ENCODE measurements around the gene CLN6. TPM values are rescaled to one million over a fixed set of nuclear protein-coding genes. Genes with fewer than 3 reads are reported as not detected.
A peak's percentile ranks its signal among the peaks of the same experiment; 100 is the strongest.
"Not testable (repeated sequence)": the region's sequence is repeated elsewhere in the genome, so short reads cannot be mapped to it uniquely, and the experiment has no call there.

CLN6 gene
- total RNA-seq, 1 donor: 9.3 TPM

DNA sequence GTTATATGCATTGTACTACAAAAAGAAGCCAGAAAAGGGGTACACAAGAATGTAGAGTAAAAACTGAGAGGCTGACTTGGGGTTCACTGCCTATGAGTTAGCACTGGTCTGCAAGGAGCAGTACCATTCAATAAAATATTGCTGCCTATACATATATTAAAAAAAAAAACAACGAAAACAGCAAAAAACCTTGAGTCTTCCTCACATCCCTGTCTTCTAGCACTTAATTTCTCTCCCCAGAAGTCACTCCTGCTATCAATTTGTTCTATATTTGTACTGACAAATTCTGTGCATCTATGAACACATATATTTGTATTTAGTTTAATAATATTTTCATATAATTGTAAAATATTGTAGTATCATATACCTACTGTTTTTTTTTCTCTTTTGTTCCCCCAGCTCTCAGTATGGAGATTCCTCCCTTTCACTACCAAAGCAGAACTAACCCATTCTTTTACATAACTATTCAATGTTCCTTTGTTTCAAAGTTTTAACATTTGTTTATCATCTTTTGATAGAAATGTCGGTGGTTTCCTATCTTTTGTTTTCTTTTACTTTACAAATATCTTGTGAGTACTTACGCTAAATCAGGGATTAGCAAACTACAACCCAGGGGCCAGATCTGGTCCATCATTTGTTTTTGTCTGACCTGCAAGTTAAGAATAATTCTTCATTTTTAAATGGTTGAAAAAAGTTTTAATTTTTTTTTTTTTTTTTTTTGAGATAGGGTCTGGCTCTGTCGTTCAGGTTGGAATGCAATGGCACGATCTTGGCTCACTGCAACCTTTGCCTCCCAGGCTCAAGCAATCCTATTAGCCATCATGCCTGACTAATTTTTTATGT lies 33.2 kb upstream of the CLN6 start:
- H3K4me1 ChIP-seq (ENCODE audit: insufficient read depth, low read length): peaks cover 3% of the 10 kb centered on the region
- no peak overlapping the region for H3K4me3 ChIP-seq (ENCODE audit: low read length)
- H3K9me3 ChIP-seq (ENCODE audit: low read depth, low read length): no peaks in the 10 kb centered on the region
- H3K27me3 ChIP-seq (ENCODE audit: insufficient read depth, low read length): peaks cover 33% of the 10 kb centered on the region

GRCh38 chr15:68261980-68262379 lies 32.5 kb upstream of the CLN6 start:
- Histone ChIP-seq H3K4me3 (ENCODE audit: low read length) (no peak overlapping the region), H3K4me1 (ENCODE audit: insufficient read depth, low read length) (peaks cover 9% of the 10 kb centered on the region), H3K27me3 (ENCODE audit: insufficient read depth, low read length) (peaks cover 28% of the 10 kb centered on the region), H3K9me3 (ENCODE audit: low read depth, low read length) (no peaks in the 10 kb centered on the region)

DNA sequence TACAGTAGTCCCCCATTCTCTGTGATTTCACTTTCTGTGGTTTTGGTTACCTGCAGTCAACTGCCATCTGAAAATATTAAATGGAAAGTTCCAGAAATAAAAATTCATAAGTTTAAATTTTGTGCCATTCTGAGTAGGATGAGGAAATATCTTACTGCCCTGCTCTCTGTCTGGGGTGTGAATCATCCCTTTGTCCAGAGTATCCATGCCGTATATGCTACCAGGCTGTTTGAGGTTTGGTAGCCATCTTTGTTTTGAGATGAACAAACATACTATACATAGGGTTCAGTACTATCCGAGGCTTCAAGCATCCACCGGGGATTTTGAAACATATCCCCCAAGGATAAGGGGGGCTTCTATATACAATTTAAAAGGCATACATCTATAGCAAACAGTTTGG lies 31.7 kb upstream of the CLN6 start:
- Histone ChIP-seq H3K27me3 (ENCODE audit: insufficient read depth, low read length) (peaks cover 23% of the 10 kb centered on the region), H3K4me1 (ENCODE audit: insufficient read depth, low read length) (peaks cover 16% of the 10 kb centered on the region), H3K4me3 (ENCODE audit: low read length) (no peak overlapping the region), H3K9me3 (ENCODE audit: low read depth, low read length) (no peaks in the 10 kb centered on the region)

DNA sequence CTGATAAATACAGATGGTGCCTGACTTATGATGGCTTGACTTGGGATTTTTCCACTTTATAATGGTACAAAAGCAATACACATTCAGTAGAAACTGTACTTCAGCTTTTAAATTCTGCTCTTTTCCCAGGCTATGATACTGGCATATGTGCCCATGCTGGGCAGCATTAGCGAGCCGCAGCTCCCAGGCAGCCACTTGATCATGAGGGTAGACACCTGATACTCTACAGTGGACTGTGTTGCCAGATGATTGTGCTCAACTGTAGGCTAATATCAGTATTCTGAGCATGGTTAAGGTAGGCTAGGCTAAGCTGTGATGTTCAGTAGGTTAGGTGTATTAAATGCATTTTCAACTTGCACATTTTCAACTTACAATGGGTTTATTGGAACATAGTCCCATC lies 30.4 kb upstream of the CLN6 start:
- Histone ChIP-seq H3K9me3 (ENCODE audit: low read depth, low read length) (no peaks in the 10 kb centered on the region), H3K4me1 (ENCODE audit: insufficient read depth, low read length) (peaks cover 17% of the 10 kb centered on the region), H3K27me3 (ENCODE audit: insufficient read depth, low read length) (peaks cover 18% of the 10 kb centered on the region), H3K4me3 (ENCODE audit: low read length) (no peak overlapping the region)

GRCh38 chr15:68258692-68259091 lies 29.2 kb upstream of the CLN6 start:
- Histone ChIP-seq H3K9me3 (ENCODE audit: low read depth, low read length) (no peaks in the 10 kb centered on the region), H3K4me1 (ENCODE audit: insufficient read depth, low read length) (peaks cover 17% of the 10 kb centered on the region), H3K4me3 (ENCODE audit: low read length) (no peak overlapping the region), H3K27me3 (ENCODE audit: insufficient read depth, low read length) (peaks cover 6% of the 10 kb centered on the region)

DNA sequence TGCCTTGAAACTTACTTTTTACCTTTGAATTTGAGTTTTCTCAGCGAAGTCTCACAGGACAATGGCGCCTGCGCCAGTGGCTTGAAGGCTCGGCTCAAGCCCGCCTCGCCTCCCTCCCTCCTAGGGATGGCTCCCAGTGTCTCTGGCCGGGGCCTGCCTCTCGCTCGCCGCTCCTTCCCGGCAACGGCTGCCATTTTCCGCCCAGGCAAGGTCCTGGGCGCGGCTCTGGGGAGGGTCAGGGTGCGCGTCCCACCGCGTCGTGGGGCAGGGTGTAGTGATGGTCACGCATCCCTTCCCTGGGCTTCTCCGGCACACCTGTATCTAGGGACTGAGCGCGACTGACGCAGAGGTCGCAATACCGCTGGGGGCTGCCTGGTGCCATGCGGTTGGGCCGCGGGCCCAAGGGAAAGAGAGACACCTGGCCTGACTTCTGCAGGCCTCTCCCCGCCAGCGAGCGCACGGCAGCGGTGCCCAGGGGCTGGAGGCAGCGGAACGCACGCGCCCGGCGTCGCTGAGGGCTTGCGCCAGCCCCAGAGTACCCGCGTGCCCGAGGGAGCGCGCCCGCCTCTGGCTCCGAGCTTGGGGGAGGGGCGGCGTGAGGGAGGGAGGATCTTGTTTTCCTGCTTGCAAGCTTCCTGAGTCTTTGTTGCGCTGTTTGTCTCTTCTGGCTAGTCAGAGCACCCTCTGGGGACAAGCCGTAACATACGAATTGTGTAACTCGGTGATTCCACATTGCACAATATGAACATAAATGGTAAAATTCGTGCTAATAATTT lies 27.3 kb upstream of the CLN6 start:
- Histone ChIP-seq H3K9me3 (ENCODE audit: low read depth, low read length) (no peaks in the 10 kb centered on the region), H3K4me1 (ENCODE audit: insufficient read depth, low read length) (peaks cover 17% of the 10 kb centered on the region), H3K27me3 (ENCODE audit: insufficient read depth, low read length) (no peaks in the 10 kb centered on the region), H3K4me3 (ENCODE audit: low read length) (peak overlapping the region; percentile 51)

DNA sequence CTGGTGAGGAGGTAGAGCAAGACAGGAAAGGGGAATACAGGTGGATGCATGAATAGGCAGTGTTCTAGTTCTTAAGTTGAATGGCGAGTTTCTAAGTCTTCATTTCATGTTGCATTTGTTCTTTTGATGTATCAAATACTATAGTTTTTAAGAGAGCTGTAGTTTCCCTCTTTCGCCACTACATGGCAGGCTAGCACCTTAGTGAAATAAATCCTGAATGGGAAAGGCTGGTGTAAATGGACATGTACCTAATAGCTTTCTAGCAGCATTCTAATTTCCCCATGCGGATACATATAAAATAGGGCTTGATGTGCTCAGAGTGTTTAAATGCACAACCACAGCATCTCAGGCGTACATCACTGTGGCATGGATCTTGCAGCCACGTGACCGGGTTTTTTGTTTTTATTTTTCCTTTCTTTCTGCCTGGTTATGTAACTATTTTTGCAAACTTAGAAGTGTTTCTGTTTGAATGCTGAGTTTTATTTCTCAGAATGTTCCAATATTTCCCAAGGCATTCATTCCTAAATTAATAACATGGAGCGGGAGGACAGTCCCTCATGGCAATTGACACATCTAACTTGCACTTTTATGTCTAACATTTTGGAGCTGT lies 23.5 kb upstream of the CLN6 start:
- Histone ChIP-seq H3K4me1 (ENCODE audit: insufficient read depth, low read length) (peaks cover 30% of the 10 kb centered on the region), H3K9me3 (ENCODE audit: low read depth, low read length) (no peaks in the 10 kb centered on the region), H3K27me3 (ENCODE audit: insufficient read depth, low read length) (no peaks in the 10 kb centered on the region), H3K4me3 (ENCODE audit: low read length) (no peak overlapping the region)

GRCh38 chr15:68249058-68249713 lies 19.7 kb upstream of the CLN6 start:
- Histone ChIP-seq H3K9me3 (ENCODE audit: low read depth, low read length) (no peaks in the 10 kb centered on the region), H3K27me3 (ENCODE audit: insufficient read depth, low read length) (no peaks in the 10 kb centered on the region), H3K4me1 (ENCODE audit: insufficient read depth, low read length) (peaks cover 15% of the 10 kb centered on the region), H3K4me3 (ENCODE audit: low read length) (no peak overlapping the region)

DNA sequence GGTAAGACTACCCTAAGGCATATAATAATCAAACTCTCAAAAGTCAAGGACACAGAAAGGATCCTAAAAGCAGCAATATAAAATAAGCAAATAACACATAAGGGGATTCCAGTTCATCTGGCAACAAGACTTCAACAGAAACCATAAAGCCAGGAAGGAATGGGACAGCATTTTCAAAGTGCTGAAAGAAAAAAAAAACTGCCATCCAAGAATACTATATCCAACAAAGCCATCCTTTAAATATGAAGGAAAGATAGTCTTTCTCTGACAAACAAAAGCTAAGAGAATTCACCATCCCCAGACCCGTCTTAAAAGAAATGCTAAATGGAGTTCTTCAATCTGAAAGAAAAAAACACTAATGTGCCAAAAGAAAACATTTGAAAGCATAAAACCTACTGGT lies 14.7 kb upstream of the CLN6 start:
- Histone ChIP-seq H3K9me3 (ENCODE audit: low read depth, low read length) (peaks cover 4% of the 10 kb centered on the region), H3K4me1 (ENCODE audit: insufficient read depth, low read length) (peaks cover 10% of the 10 kb centered on the region), H3K4me3 (ENCODE audit: low read length) (no peak overlapping the region), H3K27me3 (ENCODE audit: insufficient read depth, low read length) (no peaks in the 10 kb centered on the region)

DNA sequence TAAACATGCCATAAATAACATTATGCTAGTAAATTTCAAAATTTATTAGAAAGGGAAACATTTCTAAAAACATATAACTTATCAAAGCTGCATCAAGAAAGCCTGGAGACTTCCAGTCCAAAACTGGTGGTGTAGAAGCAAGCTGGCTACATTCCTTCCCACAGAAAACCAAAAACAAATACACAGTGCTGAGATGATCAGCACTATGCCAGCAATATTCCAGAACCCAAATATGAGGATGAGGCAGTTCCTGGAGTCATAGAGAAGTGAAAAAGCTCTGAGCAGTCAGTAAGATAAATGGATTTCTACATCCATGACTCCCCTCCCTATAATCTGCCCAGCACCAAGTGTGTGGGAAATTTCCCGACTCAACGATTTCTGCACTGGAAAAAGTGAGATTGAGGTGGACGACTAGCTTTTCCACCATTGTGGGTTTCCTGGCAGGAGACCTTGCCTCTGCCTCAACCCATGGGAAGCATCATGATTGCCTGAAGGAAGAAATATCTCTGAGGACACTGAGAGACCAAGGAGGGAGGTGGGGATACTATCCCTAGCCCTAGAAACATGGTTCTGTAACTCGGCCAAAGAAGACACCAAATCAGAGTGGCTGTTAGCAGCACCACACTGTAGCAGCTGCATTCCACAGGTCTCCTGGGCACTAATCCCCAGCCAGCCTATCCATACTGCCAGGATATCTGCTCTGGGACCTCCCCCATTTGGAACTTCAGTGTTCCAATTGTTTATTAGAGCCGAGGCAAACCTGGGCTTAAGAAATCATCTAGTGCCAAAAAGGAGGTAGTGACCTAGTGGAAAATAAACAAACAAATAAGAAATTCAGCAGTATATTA lies 11.8 kb upstream of the CLN6 start:
- Histone ChIP-seq H3K27me3 (ENCODE audit: insufficient read depth, low read length) (no peaks in the 10 kb centered on the region), H3K4me1 (ENCODE audit: insufficient read depth, low read length) (no peaks in the 10 kb centered on the region), H3K4me3 (ENCODE audit: low read length) (no peak overlapping the region), H3K9me3 (ENCODE audit: low read depth, low read length) (peaks cover 4% of the 10 kb centered on the region)

GRCh38 chr15:68239025-68239424 lies 9.5 kb upstream of the CLN6 start:
- Histone ChIP-seq H3K4me3 (ENCODE audit: low read length) (no peak overlapping the region), H3K9me3 (ENCODE audit: low read depth, low read length) (peaks cover 4% of the 10 kb centered on the region), H3K4me1 (ENCODE audit: insufficient read depth, low read length) (peaks cover 2% of the 10 kb centered on the region), H3K27me3 (ENCODE audit: insufficient read depth, low read length) (no peaks in the 10 kb centered on the region)

DNA sequence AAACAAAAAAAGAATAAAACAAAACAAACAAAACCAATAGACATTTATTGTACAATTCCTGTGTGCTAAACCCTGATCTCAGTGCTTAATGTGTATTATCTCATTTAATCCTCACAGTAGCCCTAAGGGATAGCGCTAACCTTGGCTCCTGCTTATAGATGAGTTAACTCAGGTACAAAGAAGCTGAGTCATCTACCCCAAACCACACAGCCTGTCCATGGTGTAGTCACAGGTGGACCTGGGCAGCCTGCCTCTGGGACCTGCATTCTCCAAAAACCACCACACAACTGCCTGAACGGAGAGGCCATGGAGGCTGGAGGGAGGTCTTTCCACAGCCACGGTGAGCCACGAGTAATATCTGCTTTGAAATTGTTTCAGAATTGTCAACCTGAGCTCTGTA lies 5.5 kb upstream of the CLN6 start:
- no peak overlapping the region for H3K4me3 ChIP-seq (ENCODE audit: low read length)
- peaks cover 36% of the 10 kb centered on the region for H3K4me1 ChIP-seq (ENCODE audit: insufficient read depth, low read length)
- H3K9me3 ChIP-seq (ENCODE audit: low read depth, low read length): no peaks in the 10 kb centered on the region
- no peaks in the 10 kb centered on the region for H3K27me3 ChIP-seq (ENCODE audit: insufficient read depth, low read length)

DNA sequence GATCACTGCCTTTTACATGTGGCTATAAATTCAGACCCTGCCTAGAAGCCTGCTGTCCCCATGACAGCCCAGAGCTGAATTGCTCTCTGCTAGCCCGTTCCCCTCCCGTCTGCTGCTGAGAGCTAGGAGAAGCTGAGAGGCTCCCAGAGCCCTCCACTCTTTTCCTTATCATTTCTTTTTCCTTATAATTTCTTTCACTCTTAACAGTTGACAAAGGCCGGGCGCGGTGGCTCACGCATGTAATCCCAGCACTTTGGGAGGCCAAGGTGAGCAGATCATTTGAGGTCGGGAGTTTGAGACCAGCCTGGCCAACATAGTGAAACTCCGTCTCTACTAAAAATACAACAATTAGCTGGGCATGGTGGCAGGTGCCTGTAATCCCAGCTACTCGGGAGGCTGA lies 5.0 kb upstream of the CLN6 start:
- not testable (repeated sequence) for H3K4me3 ChIP-seq (ENCODE audit: low read length); H3K9me3 ChIP-seq (ENCODE audit: low read depth, low read length); H3K27me3 ChIP-seq (ENCODE audit: insufficient read depth, low read length)
- H3K4me1 ChIP-seq (ENCODE audit: insufficient read depth, low read length): peaks cover 38% of the 10 kb centered on the region

- Histone ChIP-seq H3K4me3 (ENCODE audit: low read length) (no peak overlapping the region), H3K9me3 (ENCODE audit: low read depth, low read length) (no peaks in the 10 kb centered on the region), H3K4me1 (ENCODE audit: insufficient read depth, low read length) (peaks cover 38% of the 10 kb centered on the region), H3K27me3 (ENCODE audit: insufficient read depth, low read length) (no peaks in the 10 kb centered on the region)
Measured at GRCh38 chr15:68234060-68234459, 4.5 kb upstream of the CLN6 start.
